Natural killer cell treated with Interleukin-12 subunit alpha and Interleukin-12 subunit beta and Interleukin-15 and Interleukin-18, amount 100 ng/mL, for 72 hours (primary cell): ENCODE data around the gene TMEM100. TPM values are rescaled to one million over a fixed set of nuclear protein-coding genes. Genes with fewer than 3 reads are reported as not detected.

Experiments used
- ATAC-seq, 2 donors: fragments of 150-1000 bp; cut with Tn5 transposase in 1 of 2; sonication (Bioruptor Pico), chemical (Tn5 transposase) in 1 of 2; 2 replicates each; pipeline ENCODE4 v1.10.0; 2021
- DNase-seq: peaks from one replicate; pipeline ENCODE4 v3.0.0; 2022; ENCODE audit warnings: low spot score
- H3K27ac Mint-ChIP-seq, 2 donors: 1 replicate in 1 of 2; 2 replicates in 1 of 2; pipeline ENCODE4 v1.8.0; 2022; ENCODE audit warnings: mixed read lengths in 2 of 2, mild to moderate bottlenecking in 1 of 2, moderate library complexity in 1 of 2
- H3K27me3 Mint-ChIP-seq, 2 donors: 1 replicate in 1 of 2; 2 replicates in 1 of 2; pipeline ENCODE4 v1.8.0; 2022; ENCODE audit warnings: mixed read lengths in 2 of 2
- H3K36me3 Mint-ChIP-seq: one replicate; pipeline ENCODE4 v1.8.0; 2022; ENCODE audit warnings: mixed read lengths
- H3K4me1 Mint-ChIP-seq, 2 donors: 1 replicate in 1 of 2; 2 replicates in 1 of 2; pipeline ENCODE4 v1.8.0; 2022; ENCODE audit warnings: low read depth in 2 of 2, mixed read lengths in 2 of 2, mild to moderate bottlenecking in 1 of 2
- H3K4me3 Mint-ChIP-seq: one replicate; pipeline ENCODE4 v1.8.0; 2022; ENCODE audit warnings: mixed read lengths
- H3K9me3 Mint-ChIP-seq: 2 replicates; pipeline ENCODE4 v1.8.0; 2022; ENCODE audit warnings: mixed read lengths
- total RNA-seq, 2 donors: library from RNA; stranded (reverse); gene quantifications; one replicate each; pipeline ENCODE4 v1.2.3, GENCODE V29; 2022

TMEM100 gene
- total RNA-seq, 2 donors from 2014 or later = not detected

- H3K36me3 Mint-ChIP-seq = no peaks in the 10 kb centered on the region
- no peak overlapping the region for H3K4me3 Mint-ChIP-seq
- peaks cover 22 to 40% of the 10 kb centered on the region in 2 donors for H3K27me3 Mint-ChIP-seq
- no peak overlapping the region for H3K27ac Mint-ChIP-seq
- DNase-seq = no peak
- no peaks in the 10 kb centered on the region for H3K9me3 Mint-ChIP-seq
- H3K4me1 Mint-ChIP-seq = no peaks in the 10 kb centered on the region
- ATAC-seq = no peak
Measured at GRCh38 chr17:55720919-55721836, 1.5 kb downstream of the TMEM100 start.

GRCh38 chr17:55717898-55718735 is 4.5 kb downstream of the TMEM100 start:
- Mint-ChIP-seq H3K36me3 (no peaks in the 10 kb centered on the region), H3K27me3 (peaks cover 16 to 32% of the 10 kb centered on the region in 2 donors), H3K4me3 (no peak overlapping the region), H3K4me1 (no peaks in the 10 kb centered on the region), H3K27ac (no peak overlapping the region), H3K9me3 (no peaks in the 10 kb centered on the region)
- ATAC-seq (no peak), DNase-seq (peak; percentile 63)

- peaks cover 9 to 25% of the 10 kb centered on the region in 2 donors for H3K27me3 Mint-ChIP-seq
Measured at GRCh38 chr17:55717432-55717831, 5.2 kb downstream of the TMEM100 start.

GRCh38 chr17:55710829-55711496 is 11.7 kb downstream of the TMEM100 start:
- no peak overlapping the region for H3K4me3 Mint-ChIP-seq
- H3K36me3 Mint-ChIP-seq = no peaks in the 10 kb centered on the region
- no peaks in the 10 kb centered on the region for H3K9me3 Mint-ChIP-seq
- no peak overlapping the region for H3K27ac Mint-ChIP-seq
- ATAC-seq = no peak
- no peak for DNase-seq
- H3K4me1 Mint-ChIP-seq = no peaks in the 10 kb centered on the region
- peaks cover 5 to 21% of the 10 kb centered on the region in 2 donors for H3K27me3 Mint-ChIP-seq

More at GRCh38 chr17:55717432-55717831, 5.2 kb downstream of the TMEM100 start:
- DNase-seq (no peak), ATAC-seq (no peak)
- H3K9me3 Mint-ChIP-seq = no peaks in the 10 kb centered on the region
- H3K27ac Mint-ChIP-seq = no peak overlapping the region
- no peaks in the 10 kb centered on the region for H3K4me1 Mint-ChIP-seq
- no peaks in the 10 kb centered on the region for H3K36me3 Mint-ChIP-seq
- H3K4me3 Mint-ChIP-seq = no peak overlapping the region

GRCh38 chr17:55710410-55710809 is 12.3 kb downstream of the TMEM100 start:
- ATAC-seq (no peak), DNase-seq (no peak)

GRCh38 chr17:55709984-55710383 is 12.7 kb downstream of the TMEM100 start:
- Mint-ChIP-seq H3K27me3 (peaks cover 8 to 21% of the 10 kb centered on the region in 2 donors), H3K9me3 (no peaks in the 10 kb centered on the region), H3K4me3 (no peak overlapping the region), H3K36me3 (no peaks in the 10 kb centered on the region), H3K27ac (no peak overlapping the region), H3K4me1 (no peaks in the 10 kb centered on the region)
- DNase-seq (no peak), ATAC-seq (no peak)

More at GRCh38 chr17:55710410-55710809, 12.3 kb downstream of the TMEM100 start:
- Mint-ChIP-seq H3K9me3 (no peaks in the 10 kb centered on the region), H3K4me3 (no peak overlapping the region), H3K4me1 (no peaks in the 10 kb centered on the region), H3K27ac (no peak overlapping the region), H3K27me3 (peaks cover 8 to 21% of the 10 kb centered on the region in 2 donors), H3K36me3 (no peaks in the 10 kb centered on the region)

GRCh38 chr17:55709440-55709839 is 13.2 kb downstream of the TMEM100 start:
- no peak overlapping the region for H3K4me3 Mint-ChIP-seq

GRCh38 chr17:55708175-55708974 is 14.3 kb downstream of the TMEM100 start:
- H3K36me3 Mint-ChIP-seq = no peaks in the 10 kb centered on the region
- ATAC-seq = no peak
- DNase-seq = no peak
- H3K27me3 Mint-ChIP-seq = peaks cover 16 to 36% of the 10 kb centered on the region in 2 donors
- peaks cover 4% of the 10 kb centered on the region for H3K9me3 Mint-ChIP-seq
- H3K4me3 Mint-ChIP-seq = no peak overlapping the region
- H3K4me1 Mint-ChIP-seq = no peaks in the 10 kb centered on the region
- H3K27ac Mint-ChIP-seq = no peak overlapping the region

More at GRCh38 chr17:55709440-55709839, 13.2 kb downstream of the TMEM100 start:
- Mint-ChIP-seq H3K27me3 (peaks cover 10 to 25% of the 10 kb centered on the region in 2 donors), H3K27ac (no peak overlapping the region), H3K4me1 (no peaks in the 10 kb centered on the region), H3K36me3 (no peaks in the 10 kb centered on the region), H3K9me3 (no peaks in the 10 kb centered on the region)
- ATAC-seq = no peak
- DNase-seq = no peak

GRCh38 chr17:55706808-55707773 is 15.6 kb downstream of the TMEM100 start:
- peaks cover 4% of the 10 kb centered on the region for H3K9me3 Mint-ChIP-seq
- H3K36me3 Mint-ChIP-seq = no peaks in the 10 kb centered on the region
- DNase-seq (no peak), ATAC-seq (no peak)
- H3K27ac Mint-ChIP-seq = no peak overlapping the region
- no peak overlapping the region for H3K4me3 Mint-ChIP-seq
- H3K27me3 Mint-ChIP-seq = peaks cover 19 to 36% of the 10 kb centered on the region in 2 donors
- H3K4me1 Mint-ChIP-seq = no peaks in the 10 kb centered on the region

GRCh38 chr17:55705847-55706246 is 16.8 kb downstream of the TMEM100 start:
- Mint-ChIP-seq H3K4me3 (no peak overlapping the region), H3K27ac (no peak overlapping the region), H3K27me3 (peaks cover 24 to 39% of the 10 kb centered on the region in 2 donors), H3K9me3 (peaks cover 10% of the 10 kb centered on the region), H3K36me3 (no peaks in the 10 kb centered on the region), H3K4me1 (no peaks in the 10 kb centered on the region)
- DNase-seq = no peak
- no peak for ATAC-seq

- no peak overlapping the region for H3K27ac Mint-ChIP-seq
- H3K36me3 Mint-ChIP-seq = no peaks in the 10 kb centered on the region
- H3K9me3 Mint-ChIP-seq = peaks cover 11% of the 10 kb centered on the region
- H3K4me1 Mint-ChIP-seq = no peaks in the 10 kb centered on the region
- peaks cover 29 to 42% of the 10 kb centered on the region in 2 donors for H3K27me3 Mint-ChIP-seq
- DNase-seq = no peak
- no peak for ATAC-seq
- no peak overlapping the region for H3K4me3 Mint-ChIP-seq
Measured at GRCh38 chr17:55704401-55704800, 18.3 kb downstream of the TMEM100 start.

- H3K4me3 Mint-ChIP-seq = no peak overlapping the region
- H3K4me1 Mint-ChIP-seq = no peaks in the 10 kb centered on the region
- no peaks in the 10 kb centered on the region for H3K36me3 Mint-ChIP-seq
- no peak for DNase-seq
- ATAC-seq = no peak
- peaks cover 11% of the 10 kb centered on the region for H3K9me3 Mint-ChIP-seq
- H3K27me3 Mint-ChIP-seq = peaks cover 25 to 35% of the 10 kb centered on the region in 2 donors
- H3K27ac Mint-ChIP-seq = no peak overlapping the region
Measured at GRCh38 chr17:55702150-55702549, 20.5 kb downstream of the TMEM100 start.
